HFF-Myc (cell line): ENCODE results near the gene REEP1.

Experiments used
- DNase-seq: peaks from one replicate; pipeline ENCODE4 v3.0.0-alpha.2; 2011; ENCODE audit warnings: low read depth; ENCODE audit errors: extremely low read depth
- H3K4me3 ChIP-seq: replicated peaks from 2 replicates; pipeline ENCODE4 v1.5.1; 2011; ENCODE audit warnings: low read depth, mild to moderate bottlenecking, control low read depth, low read length
- TF ChIP-seq, protein P1 (sequence below): IDR thresholded peaks from 2 replicates; pipeline ENCODE4 v1.5.1; 2012; ENCODE audit warnings: mild to moderate bottlenecking, low read depth, low read length, control low read depth; ENCODE audit errors: missing control alignments

The REEP1 gene

DNA sequence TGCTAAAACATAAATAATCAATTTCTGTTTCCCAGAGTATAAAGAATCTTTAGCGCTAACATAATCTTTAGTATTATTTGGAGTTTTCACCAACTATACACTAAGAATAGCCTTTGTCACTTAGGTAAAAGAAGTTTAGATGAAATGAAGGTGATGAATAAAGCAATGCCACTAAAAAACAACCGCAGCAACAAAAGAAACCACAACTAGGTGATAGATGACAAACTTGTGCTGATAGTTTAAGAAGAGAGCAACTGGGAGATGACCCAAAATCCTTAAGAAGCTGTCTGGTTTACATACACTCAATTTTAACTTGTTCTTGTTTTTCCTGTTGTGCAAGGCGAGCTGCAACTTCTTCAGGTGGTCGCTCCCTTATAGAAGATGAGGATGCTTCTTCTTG is 167.0 kb downstream of the REEP1 start:
- no peak overlapping the region for H3K4me3 ChIP-seq
- DNase-seq, result no peak
- TF ChIP-seq, protein P1, sequence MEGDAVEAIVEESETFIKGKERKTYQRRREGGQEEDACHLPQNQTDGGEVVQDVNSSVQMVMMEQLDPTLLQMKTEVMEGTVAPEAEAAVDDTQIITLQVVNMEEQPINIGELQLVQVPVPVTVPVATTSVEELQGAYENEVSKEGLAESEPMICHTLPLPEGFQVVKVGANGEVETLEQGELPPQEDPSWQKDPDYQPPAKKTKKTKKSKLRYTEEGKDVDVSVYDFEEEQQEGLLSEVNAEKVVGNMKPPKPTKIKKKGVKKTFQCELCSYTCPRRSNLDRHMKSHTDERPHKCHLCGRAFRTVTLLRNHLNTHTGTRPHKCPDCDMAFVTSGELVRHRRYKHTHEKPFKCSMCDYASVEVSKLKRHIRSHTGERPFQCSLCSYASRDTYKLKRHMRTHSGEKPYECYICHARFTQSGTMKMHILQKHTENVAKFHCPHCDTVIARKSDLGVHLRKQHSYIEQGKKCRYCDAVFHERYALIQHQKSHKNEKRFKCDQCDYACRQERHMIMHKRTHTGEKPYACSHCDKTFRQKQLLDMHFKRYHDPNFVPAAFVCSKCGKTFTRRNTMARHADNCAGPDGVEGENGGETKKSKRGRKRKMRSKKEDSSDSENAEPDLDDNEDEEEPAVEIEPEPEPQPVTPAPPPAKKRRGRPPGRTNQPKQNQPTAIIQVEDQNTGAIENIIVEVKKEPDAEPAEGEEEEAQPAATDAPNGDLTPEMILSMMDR, result no peak
